ENCODE measurements around the gene SMLR1.

GRCh38 chr6:130848945-130849344 lies 21.7 kb downstream of the SMLR1 start:
- TF ChIP-seq CTCF (IDR thresholded peaks at IDR 0.05), result no peak
- TF ChIP-seq POLR2A (IDR thresholded peaks at IDR 0.05), result no peak

Measured in uterus (tissue), 2 donors.